Measurements from ENCODE around the gene IFRD1.

Gene IFRD1

DNA sequence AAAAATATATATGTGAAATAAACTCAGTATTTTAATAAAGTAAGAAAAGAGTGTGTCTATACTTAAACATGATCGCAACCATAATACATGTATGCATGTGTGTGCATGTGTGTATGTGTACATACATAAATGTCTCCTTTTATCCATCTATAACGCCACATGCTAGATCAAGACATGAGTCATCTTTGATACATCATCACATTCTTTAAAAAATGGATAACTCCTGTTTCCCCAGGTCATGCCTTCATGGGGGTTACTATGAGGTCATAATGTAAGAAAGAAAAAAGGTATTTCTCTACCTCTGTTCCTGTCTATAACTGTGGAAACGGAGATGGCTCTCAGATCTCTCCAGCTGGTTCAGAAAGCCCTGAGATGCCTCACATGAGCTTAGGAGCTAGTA is 71.7 kb downstream of the IFRD1 start:
- DNase-seq: no peak

- no peak for DNase-seq
Observed at GRCh38 chr7:112523871-112524270, 73.6 kb downstream of the IFRD1 start.

Data from CD4-positive, alpha-beta T cell treated with Interleukin-4 for 1 hour (primary cell).